Stimulated activated CD8-positive, alpha-beta memory T cell treated with anti-CD3 and anti-CD28 coated beads, Interleukin-4, amount 100 ng/mL, for 48 hours (primary cell): ENCODE measurements around the gene GIPC2.
"Not testable (repeated sequence)": the region's sequence is repeated elsewhere in the genome, so short reads cannot be mapped to it uniquely, and the experiment has no call there.

Experiments
- DNase-seq: peaks from one replicate; pipeline ENCODE4 v3.0.0-alpha.2; 2020

GIPC2 gene, protein sequence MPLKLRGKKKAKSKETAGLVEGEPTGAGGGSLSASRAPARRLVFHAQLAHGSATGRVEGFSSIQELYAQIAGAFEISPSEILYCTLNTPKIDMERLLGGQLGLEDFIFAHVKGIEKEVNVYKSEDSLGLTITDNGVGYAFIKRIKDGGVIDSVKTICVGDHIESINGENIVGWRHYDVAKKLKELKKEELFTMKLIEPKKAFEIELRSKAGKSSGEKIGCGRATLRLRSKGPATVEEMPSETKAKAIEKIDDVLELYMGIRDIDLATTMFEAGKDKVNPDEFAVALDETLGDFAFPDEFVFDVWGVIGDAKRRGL

DNA sequence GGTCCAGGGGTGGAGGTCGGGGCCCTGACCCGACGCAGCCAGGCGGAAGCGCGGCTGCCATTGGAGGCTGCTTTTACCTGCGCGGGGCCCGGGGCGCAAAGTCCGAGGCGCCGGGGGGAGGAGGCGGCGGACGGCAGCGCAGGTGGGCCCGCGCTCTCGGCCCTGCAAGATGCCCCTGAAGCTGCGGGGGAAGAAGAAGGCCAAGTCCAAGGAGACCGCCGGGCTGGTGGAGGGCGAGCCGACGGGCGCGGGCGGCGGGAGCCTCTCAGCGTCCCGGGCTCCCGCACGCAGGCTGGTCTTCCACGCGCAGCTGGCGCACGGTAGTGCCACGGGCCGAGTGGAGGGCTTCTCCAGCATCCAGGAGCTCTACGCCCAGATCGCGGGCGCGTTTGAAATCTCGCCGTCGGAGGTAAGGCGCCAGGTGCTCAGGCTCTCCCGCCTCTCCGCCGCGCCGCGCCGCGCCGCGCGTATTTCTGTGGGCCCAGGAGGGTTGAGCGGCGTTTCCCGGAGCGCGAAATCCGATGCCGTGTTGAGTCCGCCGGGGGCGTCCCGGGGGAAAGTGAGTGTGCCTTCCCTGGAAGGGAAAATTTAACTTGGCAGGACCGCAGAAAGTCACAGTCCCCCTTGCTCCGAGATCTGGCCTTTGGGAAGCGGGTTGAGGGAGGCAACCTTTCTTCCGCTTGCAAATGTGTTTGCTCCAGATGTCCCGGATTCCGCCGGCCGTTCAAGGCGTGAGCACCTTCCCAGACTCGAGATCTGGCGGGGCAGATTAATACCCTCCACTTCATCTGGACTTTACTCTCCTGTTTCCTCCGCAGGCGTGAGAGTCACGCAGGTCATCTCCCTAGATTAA is at the start of gene GIPC2:
TSS of gene GIPC2 (plus strand) at position 41 of the 853 bp plus-strand sequence. CDS start at position 170, 129 bp downstream.
- peak; percentile 47 for DNase-seq

DNA sequence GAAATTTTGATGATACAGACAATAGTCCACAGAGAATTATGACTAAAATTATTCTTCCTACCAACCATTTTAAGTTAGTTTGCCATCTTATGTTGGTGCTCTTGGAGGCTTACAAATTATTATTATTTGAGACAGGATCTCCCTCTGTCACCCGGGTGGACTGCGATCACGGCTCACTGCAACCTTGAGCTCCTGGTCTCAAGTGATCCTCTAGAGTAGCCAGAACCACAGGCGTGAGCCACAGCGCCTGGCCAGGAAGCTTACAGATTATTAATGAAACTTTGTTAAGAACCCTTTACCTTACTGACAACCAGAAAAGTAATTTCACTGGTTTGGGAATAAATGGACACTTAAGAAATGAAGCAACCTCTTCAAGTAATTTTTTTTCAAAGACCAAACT is 49.0 kb upstream of the GIPC2 start:
- DNase-seq = no peak

DNA sequence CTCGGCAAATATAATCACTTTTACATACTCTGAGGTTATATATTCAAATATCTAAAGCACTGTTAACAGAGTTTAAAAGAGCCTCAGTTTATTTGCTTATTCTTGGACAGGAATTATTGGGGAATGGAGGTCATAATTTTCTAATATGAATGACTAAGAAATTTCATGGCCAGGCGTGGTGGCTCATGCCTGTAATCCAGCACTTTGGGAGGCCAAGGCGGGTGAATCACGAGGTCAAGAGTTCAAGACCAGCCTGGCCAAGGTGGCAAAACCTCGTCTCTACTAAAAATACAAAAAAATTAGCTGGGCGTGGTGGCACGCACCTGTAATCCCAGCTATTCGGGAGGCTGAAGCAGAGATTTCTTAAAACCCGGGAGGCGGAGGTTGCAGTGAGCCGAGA is 45.2 kb upstream of the GIPC2 start:
- not testable (repeated sequence) for DNase-seq

DNA sequence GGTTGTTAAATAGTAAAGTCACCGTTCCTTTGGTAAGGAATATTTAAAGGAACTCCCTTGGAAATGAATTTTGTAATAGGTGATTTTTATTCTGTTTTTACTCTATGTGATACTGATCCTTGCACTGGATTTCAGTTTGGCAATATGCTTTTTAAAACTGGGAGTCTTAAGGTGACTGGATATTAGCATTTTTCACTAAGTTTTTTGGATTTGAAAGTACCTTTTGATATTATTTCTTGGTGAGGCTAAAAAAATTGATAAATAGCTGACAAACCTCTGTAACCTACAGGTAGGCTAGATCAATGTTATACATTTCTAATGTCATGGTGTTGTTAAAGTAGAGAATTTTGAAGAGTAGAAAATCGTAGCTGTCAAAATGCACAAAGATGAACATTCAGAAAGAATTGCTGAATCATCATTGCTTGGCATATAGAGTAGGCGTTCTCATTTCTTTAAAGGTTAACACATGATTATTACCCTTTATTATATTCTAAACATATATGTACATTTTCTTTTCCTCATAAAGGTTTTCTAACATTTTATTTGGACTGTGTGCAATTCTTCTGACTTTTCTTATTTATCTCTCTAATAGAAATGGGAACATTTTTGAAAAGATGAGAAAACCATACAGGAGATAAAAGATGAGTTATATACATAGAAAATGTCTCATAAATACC is 42.6 kb upstream of the GIPC2 start:
- DNase-seq = no peak

DNA sequence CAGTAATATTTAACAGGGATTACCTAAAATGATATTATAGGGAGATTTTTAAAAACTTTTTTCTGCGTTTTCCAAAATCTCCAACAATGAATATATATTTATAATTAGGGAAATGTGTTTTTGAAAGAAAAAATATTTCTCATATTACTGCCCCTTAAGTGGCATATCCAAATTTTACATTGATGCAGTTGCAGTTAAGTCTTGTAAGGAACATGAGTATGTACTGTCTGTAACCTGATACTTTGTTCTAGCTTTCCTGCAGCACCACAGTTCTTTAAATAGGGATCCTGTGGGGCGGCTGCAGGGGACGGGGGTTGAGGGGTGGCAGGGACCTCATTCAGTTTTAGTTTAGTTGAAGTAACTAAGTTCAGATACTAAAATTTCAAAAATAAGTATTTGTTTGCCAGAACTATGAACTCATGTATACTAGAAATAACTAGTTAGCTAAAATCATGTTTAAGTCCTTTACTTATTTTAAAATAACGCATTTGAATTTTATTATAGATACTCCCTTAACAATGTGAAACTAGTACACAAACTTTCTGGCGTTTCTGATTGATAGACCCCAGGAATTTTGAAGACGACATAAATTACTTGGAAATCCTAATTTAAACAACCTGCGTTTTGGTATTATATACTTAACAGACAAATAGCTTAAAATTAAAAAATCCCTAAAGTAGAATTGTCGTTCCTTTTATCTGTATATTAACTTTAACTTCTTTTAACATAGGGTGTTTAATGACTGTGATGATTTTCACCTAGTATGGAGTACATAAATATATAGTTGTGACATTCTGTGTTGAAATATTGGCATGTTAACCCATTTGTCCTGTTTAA is 41.7 kb upstream of the GIPC2 start:
- DNase-seq = peak; percentile 52

DNA sequence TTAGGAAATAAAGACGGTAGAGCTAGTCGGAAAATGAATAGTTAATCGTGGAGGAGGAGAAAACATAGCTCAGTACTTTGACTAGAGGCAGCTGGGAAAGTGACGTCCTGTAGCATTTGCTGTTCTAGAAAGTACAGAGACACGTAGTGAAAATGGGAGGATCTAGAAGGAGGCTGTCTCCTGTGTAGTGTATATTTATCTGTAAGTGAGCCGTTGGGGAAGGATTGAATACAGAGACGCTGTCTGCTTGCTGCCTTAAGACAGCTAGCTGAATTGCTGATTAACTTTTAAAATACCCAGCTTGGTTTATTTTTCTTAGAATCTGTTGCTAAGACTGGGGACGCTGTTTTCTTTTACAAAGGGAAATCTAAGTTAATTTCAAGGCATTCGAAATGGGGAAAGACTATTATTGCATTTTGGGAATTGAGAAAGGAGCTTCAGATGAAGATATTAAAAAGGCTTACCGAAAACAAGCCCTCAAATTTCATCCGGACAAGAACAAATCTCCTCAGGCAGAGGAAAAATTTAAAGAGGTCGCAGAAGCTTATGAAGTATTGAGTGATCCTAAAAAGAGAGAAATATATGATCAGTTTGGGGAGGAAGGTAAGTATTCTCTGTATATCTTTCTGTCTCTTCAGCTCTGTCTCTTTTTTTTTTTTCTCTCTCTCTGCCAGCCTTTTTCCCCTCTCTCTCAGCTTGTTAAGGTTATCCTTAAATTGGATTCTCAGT is 40.9 kb upstream of the GIPC2 start, which contains the start of gene DNAJB4:
TSS of gene DNAJB4 (plus strand) at position 221 of the 729 bp plus-strand sequence. CDS start at position 393, 172 bp downstream.
- DNase-seq = peak; percentile 50

DNA sequence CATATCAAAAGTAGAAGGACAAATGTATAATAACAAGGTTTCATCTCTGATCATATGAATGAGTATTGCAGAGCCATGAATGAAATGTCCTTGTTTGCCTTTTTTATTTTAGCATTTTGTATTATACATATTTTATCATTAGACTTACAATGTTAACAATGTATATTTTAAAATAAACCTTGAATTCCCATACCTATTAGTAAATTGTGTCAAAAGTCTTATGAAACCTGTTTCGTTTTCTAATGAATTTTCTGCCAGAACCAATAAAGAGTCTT is 40.4 kb upstream of the GIPC2 start:
- DNase-seq = no peak

DNA sequence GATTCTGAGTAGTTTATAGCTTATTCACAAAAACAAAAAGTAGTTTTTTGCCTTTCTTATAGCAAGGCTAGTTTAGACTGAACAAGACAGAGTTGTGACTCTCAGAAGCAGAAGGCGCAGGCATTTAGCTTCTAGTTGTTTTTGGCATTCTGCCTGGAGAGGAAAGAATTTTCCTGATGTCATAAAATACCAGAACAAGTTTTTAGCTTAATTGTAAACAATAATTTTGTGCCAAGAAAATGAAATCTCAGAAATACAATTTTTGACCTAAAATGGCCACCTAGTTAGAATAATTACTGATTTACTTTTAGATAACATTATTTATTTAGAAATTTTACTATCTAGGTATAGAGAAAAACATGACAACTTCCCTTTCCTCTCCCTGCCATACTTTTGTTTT is 40.0 kb upstream of the GIPC2 start:
- DNase-seq = no peak

DNA sequence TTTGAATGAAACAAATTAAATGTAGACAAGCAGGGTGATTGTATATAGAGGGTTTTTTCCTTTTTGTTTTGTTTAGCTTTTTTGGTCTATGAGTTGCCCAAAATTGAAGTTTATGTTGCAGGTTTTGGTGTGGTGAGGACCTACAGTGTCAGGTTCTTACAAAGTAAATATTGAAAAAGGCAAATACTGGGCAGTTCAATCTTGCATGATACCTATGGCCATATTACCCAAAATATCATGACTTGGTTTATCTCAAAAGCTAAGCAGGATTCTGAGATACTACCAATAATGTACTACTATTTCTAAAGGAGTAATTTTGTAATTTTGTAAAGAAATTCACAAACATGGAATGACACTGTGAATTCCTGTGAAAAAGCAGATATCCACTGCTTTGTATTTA is 39.2 kb upstream of the GIPC2 start:
- DNase-seq = no peak

DNA sequence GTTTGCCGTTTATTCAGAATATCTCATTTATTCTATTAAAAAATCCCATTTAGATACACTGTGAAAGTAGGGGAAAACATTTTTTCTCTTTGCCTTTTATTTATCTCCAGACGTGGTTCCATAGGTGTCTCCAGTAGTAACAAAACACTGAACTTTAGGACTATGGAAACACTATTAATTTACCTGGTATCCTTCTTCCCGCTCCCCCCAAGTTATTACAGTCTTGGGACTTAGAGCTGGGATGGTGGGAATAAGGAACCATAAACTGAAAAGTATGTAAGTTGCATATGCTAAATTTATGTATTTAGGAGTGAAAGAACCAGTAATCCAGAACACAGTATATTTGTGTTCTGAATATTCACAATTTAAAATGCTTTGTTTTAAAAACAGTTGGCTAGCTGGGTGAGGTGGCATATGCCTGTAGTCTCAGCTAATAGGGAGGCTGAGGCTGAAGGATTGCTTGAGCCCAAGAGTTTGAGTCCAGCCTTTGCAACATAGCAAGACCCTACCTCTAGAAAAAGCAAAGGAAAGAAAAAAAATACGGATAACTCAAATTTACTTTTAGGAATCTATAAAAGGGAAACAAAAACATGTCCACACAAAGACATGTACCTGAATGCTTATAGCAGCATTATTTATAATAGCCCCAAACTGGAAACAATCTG is 38.0 kb upstream of the GIPC2 start:
- DNase-seq = no peak

DNA sequence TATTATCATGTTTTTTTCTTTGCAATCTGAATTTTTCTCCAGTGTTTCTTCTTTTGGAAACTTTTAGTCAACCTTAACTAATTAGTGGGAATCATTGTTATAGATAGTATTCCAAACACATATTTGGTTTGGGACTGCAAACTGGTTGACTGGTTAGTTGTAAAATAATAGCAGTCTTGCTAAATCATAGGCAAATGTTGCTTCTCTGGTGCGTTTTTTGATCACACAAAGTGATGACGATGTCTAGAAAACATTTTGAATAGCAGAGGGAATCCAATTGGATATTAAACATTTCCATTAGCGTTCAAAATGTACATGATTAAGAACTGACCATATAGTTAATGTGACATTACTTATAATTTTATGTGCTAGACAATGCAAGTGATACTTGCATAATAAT is 36.5 kb upstream of the GIPC2 start:
- no peak for DNase-seq

DNA sequence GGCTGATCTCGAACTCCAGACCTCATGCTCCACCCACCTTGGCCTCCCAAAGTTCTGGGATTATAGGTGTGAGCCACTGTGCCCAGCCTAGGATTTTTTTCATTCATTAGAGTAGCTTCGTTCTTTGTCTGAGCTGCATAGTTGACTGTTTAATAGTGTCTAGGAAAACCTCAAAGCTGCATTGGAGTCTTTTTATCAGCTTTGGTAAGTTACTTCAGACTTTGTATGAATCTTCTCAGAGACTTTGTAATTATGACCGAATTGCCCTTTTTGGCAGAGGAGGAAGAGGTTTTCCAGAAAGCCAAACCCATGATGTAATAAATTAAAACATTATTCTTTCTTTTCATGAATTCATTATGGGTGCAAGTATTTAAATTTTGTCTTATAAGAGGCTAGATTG is 35.9 kb upstream of the GIPC2 start:
- DNase-seq = no peak

DNA sequence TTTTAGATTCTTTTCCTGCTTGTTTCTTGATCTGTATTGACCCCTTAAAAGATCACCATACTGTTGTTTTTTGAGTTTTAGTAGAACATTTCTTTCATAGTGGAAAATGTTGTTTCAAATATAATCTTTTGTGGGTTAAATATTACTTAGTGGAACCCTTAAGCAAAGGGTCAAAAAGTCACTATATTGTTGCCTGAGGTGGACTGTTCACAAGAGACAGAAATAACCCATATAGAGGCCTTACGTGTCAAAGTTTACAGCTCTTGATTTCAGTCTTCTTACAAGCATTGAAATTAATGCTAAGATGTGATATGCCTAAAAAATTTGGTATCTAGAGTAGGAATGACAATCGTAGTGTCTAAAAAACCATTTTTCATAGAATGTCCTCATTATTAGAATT is 34.7 kb upstream of the GIPC2 start:
- no peak for DNase-seq

DNA sequence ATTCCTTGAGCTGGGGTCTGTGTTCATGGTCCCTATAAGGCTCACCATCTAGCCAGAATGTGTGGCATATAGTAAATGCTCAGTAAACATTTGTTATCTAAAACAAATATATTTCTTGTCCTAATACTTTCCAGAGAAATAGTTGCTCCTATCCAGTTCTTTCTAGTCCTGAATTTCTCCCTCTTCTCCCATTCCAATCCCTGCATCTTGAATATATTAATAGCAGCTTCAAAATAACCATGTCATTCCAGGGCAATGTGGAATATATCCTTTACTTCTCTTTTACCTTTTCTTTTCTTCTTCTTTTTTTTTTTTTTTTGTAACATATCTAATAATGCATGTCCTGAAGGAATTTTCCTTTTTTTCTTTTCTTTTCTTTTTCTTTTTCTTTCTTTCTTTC is 30.6 kb upstream of the GIPC2 start:
- no peak for DNase-seq

DNA sequence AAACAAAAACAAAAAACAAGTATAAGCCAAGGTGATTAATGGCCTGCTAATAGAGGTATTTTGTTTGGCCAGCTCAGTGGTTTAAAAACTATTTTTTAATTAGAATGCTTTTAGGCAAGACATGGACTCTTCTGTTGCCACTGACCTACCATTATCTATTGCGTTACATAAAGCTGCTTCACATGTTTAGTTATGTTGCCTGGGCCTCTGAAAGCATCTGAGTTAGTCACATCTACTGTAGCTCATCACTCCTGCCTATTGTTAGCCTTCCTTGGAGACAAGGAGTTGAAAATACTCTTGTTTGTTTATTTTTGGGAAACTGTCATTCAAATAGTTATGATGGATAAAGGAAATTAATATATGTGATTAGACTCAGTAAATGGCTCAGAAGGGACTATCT is 26.7 kb upstream of the GIPC2 start:
- no peak for DNase-seq

DNA sequence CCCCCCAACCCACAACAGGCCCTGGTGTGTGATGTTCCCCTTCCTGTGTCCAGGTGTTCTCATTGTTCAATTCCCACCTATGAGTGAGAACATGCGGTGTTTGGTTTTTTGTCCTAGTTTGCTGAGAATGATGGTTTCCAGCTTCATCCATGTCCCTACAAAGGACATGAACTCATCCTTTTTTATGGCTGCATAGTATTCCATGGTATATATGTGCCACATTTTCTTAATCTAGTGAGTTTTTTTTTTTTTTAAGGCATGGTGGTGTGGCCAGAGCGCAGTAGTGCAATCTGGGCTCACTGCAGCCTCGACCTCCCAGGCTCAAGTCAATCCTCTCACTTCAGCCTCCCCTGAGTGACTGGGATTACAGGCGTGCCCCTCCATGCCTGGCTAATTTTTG is 24.6 kb upstream of the GIPC2 start:
- not testable (repeated sequence) for DNase-seq

DNA sequence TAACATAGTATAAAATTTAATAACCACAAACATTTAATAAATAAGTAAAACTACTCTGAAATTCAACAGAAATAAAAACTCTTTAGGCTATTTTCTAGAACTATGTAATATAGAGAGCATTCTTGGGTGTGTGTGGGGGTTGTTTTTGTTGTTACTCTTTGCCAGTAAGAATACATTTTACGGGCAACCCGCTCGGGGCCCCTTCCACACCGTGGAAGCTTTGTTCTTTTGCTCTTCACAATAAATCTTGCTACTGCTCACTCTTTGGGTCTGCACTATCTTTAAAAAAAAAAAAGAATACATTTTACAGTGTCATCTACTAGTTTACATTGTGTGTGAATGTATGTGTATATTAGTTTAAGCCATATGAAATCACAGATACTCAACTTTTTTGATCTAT is 16.0 kb upstream of the GIPC2 start:
- DNase-seq = no peak

DNA sequence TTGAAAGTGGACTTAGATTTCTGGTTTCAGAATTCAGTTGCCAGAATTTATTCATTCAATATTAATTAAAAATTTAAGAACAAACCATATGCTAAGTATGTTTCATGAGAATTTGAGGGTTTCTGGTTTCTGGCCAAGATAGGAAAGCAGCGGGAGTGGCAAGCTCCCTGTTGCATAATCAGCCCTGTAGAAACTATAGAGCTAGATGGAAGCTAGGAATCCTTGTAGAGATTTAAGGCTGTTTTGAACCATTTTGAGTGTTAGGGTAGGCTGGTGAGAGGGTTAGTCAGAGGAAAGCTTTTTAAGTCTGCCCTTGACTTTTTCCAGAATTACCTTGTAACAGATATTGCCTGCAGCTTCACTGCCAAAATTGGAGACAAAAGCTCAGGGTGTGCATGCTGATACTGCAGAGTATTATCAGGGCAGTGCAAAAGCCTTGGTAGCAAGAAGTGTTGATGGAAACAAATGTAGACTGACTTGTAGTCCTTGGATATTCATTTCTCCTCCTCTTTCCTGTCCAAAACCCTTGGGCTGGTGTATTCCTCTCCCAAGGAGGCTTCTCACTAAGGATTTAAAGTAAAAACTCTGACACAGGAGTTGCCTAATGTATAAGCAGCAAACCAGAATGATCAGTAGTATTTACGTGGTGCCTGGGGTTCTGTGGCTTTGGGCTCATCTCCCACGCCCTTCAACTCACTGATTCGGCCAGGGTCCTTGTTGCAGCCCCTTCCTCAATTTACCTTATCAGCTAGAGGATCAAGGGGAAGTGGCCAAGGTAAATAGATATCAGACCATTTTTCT is 12.6 kb upstream of the GIPC2 start:
- DNase-seq = no peak

DNA sequence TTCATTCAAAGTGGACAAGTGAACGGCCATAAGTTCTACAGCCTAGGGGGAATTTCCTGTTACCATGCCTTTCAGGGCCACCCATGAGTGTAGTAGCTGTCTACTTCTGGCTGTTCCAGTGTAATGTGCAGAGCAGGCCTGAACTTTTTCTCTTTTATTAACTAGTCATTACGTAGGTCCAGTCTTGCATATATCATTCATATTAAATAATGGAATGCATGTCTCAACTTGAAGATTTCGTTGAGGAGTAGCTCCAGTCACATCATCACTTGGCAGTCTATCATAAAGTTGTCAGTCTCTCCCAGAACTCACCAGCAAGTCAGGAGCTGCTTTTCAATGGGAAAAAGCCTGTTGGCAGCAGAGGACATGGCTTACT is 12.0 kb upstream of the GIPC2 start:
- DNase-seq = no peak

DNA sequence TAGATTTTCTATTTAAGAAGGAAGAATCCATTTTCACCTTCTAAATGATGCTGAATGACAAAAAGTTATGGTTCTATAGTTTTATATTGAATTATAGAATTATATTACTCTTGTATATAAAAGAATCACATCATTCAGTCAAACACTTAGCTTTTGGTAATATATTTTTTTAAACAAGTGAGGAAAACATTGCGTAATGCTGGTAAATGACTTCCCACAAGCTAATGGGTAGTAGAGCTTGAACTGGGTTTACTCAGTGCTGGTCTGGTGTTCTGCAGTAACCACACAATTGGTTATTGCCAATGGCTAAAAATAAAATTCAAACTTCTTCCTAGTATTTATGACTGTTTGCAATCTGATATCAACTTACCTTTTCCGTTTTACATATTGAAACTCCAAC is 10.6 kb upstream of the GIPC2 start:
- DNase-seq = no peak

DNA sequence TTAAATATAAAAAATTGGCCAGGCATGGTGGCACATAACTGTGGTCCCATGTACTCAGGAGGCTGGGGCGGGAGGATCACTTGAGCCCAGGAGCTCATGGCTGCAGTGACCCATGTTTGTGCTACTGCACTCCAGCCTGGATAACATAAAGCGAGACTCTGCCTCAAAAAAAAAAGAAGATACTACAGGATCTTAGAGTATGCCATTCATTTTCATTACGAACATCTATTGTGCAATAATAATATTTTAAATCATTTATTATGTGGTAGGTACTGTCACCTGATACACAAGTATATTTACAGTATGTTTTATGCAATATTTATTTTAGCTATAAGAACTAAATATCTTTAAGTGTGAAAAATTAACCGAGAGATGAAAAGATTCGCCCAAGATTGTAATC is 9.3 kb upstream of the GIPC2 start:
- DNase-seq = no peak
